ENCODE results near the gene CDK5RAP3. TPM values are rescaled to one million over a fixed set of nuclear protein-coding genes. Genes with fewer than 3 reads are reported as not detected.

Gene CDK5RAP3
- total RNA-seq, 4 donors from 2014 or later: 43.9 to 70.2 (median 58.4) TPM

DNA sequence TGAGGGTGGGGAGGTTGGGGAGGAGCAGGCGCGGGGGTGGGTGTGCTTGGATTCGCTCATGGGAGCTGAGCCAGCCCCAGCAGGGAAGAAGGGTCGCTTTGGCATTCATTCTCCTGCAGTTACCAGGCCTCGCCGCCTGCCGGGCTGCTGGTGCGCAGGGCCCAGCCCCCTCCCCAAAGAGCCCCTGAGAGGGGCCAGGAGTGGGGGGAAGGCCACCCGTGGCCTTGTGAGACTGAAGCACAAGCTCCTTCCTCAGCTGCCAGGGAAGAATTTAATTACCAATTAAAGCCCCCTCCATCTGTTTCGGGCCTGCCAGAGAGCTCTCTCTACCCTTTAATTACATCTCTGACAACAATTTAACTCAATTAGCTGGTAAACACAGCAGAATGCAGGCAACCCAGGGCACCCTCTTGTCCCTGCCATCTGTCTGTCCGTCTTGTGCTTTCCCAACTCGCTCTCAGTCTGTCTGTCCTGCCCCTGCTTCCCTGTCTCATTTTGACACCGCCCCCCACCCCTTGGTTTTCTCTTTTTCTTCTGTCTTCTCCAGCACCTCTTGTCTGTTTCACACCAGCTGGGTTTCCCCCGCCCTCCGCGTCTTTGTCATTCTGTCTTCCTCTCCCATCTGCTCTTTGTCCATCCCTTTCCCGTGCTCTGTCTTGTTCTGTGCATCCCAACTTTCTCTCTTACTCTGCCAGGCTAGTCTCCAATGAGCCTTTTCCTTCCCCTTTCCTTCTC, 32.7 kb downstream of the CDK5RAP3 start:
- TF ChIP-seq EP300 (IDR thresholded peaks at IDR 0.05): no peak
- no peak for TF ChIP-seq POLR2AphosphoS5 (IDR thresholded peaks at IDR 0.05)
- TF ChIP-seq, protein P1, sequence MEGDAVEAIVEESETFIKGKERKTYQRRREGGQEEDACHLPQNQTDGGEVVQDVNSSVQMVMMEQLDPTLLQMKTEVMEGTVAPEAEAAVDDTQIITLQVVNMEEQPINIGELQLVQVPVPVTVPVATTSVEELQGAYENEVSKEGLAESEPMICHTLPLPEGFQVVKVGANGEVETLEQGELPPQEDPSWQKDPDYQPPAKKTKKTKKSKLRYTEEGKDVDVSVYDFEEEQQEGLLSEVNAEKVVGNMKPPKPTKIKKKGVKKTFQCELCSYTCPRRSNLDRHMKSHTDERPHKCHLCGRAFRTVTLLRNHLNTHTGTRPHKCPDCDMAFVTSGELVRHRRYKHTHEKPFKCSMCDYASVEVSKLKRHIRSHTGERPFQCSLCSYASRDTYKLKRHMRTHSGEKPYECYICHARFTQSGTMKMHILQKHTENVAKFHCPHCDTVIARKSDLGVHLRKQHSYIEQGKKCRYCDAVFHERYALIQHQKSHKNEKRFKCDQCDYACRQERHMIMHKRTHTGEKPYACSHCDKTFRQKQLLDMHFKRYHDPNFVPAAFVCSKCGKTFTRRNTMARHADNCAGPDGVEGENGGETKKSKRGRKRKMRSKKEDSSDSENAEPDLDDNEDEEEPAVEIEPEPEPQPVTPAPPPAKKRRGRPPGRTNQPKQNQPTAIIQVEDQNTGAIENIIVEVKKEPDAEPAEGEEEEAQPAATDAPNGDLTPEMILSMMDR (IDR thresholded peaks at IDR 0.05): no peak
- no peak for TF ChIP-seq POLR2A (IDR thresholded peaks at IDR 0.05; ENCODE audit: low read depth)
- WGBS: 70% methylated on average over 12 of the region's 17 CpGs
- DNase-seq (ENCODE audit: extremely low spot score): no peak
- Histone ChIP-seq H3K36me3 (no peaks in the 10 kb centered on the region), H3K4me1 (peaks cover 5 to 22% (median 19%) of the 10 kb centered on the region in 4 donors), H3K9me3 (no peaks in the 10 kb centered on the region), H3K27me3 (peaks cover 0 to 30% (median 0%) of the 10 kb centered on the region in 4 donors), H3K27ac (replicated peaks in 1 of 4) (no peak overlapping the region), H3K4me3 (no peak overlapping the region)
- intact Hi-C loops (cut with DNase I): no loop called here

DNA sequence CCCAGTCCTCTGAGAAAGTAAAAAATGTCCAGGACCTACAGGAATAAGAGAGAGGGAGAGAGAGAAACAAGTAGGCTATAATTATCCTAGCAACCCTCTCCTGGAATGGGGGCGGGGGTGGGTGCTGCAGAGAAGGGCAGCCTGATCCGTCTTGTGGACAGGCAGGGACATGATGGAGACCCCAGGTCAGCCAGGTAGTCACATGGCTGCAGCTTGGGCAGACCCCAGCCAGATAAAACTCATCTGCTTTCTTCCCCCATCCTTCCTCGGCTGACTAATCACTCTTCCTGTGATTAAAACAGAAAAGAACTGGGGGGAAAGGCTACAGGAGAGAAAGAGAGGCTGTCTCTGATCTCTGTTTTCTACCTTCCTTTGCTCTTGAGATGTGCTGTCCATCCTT, 34.1 kb downstream of the CDK5RAP3 start:
- no peaks in the 10 kb centered on the region for H3K36me3 ChIP-seq
- no peak overlapping the region for H3K27ac ChIP-seq (replicated peaks in 1 of 4)
- intact Hi-C loops (cut with DNase I): no loop called here
- peaks cover 5 to 22% (median 19%) of the 10 kb centered on the region in 4 donors for H3K4me1 ChIP-seq
- no peak for DNase-seq (ENCODE audit: extremely low spot score)
- TF ChIP-seq, protein P1 (IDR thresholded peaks at IDR 0.05): no peak
- no peak for TF ChIP-seq EP300 (IDR thresholded peaks at IDR 0.05)
- no peak for TF ChIP-seq POLR2A (IDR thresholded peaks at IDR 0.05; ENCODE audit: low read depth)
- TF ChIP-seq POLR2AphosphoS5 (IDR thresholded peaks at IDR 0.05): no peak
- 40% methylated on average over 3 of the region's 3 CpGs for WGBS
- H3K4me3 ChIP-seq: no peak overlapping the region
- no peaks in the 10 kb centered on the region for H3K9me3 ChIP-seq
- peaks cover 0 to 43% (median 5%) of the 10 kb centered on the region in 4 donors for H3K27me3 ChIP-seq

DNA sequence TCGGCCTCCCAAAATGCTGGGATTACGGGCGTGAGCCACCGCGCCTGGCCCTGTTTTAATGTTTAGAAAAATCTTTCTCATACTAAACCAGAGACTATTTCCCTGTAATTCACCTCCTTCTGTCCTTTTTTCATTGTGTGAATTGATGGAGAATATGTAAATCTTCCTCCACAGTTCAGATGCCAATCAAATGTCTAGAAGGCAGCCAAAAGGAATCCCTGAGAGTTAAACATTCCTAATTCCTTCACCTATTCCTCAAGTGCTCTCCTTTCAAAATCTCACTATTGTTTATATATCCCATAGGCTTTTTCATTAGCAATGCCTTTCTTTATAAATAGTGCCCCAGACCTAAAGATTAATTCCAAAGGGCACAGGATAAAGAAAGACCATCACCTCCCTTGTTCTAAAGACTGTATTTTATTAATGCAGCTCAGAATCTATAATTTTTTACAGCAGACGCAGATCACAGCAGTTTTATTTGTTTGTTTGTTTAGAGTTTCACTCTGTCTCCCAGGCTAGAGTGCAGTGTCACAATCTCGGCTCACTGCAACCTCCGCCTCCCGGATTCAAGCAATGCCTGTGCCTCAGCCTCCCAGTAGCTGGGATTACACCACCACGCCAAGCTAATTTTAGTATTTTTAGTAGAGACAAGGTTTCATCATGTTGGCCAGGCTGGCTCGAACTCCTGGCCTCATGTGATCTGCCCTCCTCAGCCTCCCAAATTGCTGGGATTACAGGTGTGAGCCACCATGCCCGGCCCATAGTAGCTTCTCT, 36.2 kb downstream of the CDK5RAP3 start:
- TF ChIP-seq EP300 (IDR thresholded peaks at IDR 0.05) (no peak), POLR2AphosphoS5 (IDR thresholded peaks at IDR 0.05) (no peak), POLR2A (IDR thresholded peaks at IDR 0.05; ENCODE audit: low read depth) (no peak)
- TF ChIP-seq, protein P1 (IDR thresholded peaks at IDR 0.05): no peak
- WGBS: 90% methylated on average over 12 of the region's 12 CpGs
- intact Hi-C loops (cut with DNase I): no loop called here
- H3K4me3 ChIP-seq: no peak overlapping the region
- DNase-seq (ENCODE audit: extremely low spot score): no peak
- H3K36me3 ChIP-seq: no peaks in the 10 kb centered on the region
- peaks cover 0 to 62% (median 16%) of the 10 kb centered on the region in 4 donors for H3K27me3 ChIP-seq
- no peaks in the 10 kb centered on the region for H3K9me3 ChIP-seq
- peaks cover 12 to 25% (median 22%) of the 10 kb centered on the region in 4 donors for H3K4me1 ChIP-seq
- no peak overlapping the region for H3K27ac ChIP-seq (replicated peaks in 1 of 4)

DNA sequence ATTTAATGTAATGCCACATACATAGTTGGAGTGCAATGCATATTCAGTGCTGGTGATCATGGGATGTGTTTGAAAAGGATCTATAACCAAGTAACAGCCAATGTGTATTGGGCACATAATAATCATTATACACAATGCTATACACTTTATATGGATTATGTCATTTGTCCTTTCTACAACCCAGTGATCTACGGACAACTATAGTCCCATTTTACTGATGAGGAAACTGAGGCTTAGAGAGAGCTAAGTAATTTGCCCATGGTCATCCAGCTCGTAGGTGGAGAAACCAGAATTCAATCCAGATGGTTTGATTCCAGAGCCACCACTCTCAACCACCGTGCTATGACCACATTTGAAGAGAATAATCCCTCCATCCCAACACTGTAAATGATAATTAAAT, 39.3 kb downstream of the CDK5RAP3 start:
- TF ChIP-seq EP300 (IDR thresholded peaks at IDR 0.05): no peak
- TF ChIP-seq POLR2A (IDR thresholded peaks at IDR 0.05; ENCODE audit: low read depth): no peak
- TF ChIP-seq, protein P1 (IDR thresholded peaks at IDR 0.05): no peak
- TF ChIP-seq POLR2AphosphoS5 (IDR thresholded peaks at IDR 0.05): no peak
- H3K36me3 ChIP-seq: no peaks in the 10 kb centered on the region
- WGBS: 89% methylated on average over 3 of the region's 3 CpGs
- no peak for DNase-seq (ENCODE audit: extremely low spot score)
- no peak overlapping the region for H3K27ac ChIP-seq (replicated peaks in 1 of 4)
- H3K4me3 ChIP-seq: no peak overlapping the region
- peaks cover 10 to 17% (median 14%) of the 10 kb centered on the region in 4 donors for H3K4me1 ChIP-seq
- H3K27me3 ChIP-seq: peaks cover 0 to 89% (median 23%) of the 10 kb centered on the region in 4 donors
- no peaks in the 10 kb centered on the region for H3K9me3 ChIP-seq
- intact Hi-C loops (cut with DNase I): loop anchor here (10.0 kb wide), 1 partner anchor 165 kb away; the partner anchor contains the start of gene SCRN2
